ENCODE results near the gene RPRD1A.
"Not testable (repeated sequence)": the region's sequence is repeated elsewhere in the genome, so short reads cannot be mapped to it uniquely, and the experiment has no call there.

RPRD1A gene

GRCh38 chr18:36031903-36032302 lies 35.5 kb downstream of the RPRD1A start:
- no peak for DNase-seq (ENCODE audit: low read depth in 2 of 2)

- DNase-seq (ENCODE audit: low read depth in 2 of 2): no peak
These were observed 36.0 kb downstream of the RPRD1A start for GRCh38 chr18:36031407-36031806.

- no peak for DNase-seq (ENCODE audit: low read depth in 2 of 2)
These were observed 38.5 kb downstream of the RPRD1A start for GRCh38 chr18:36028859-36029258.

- DNase-seq (ENCODE audit: low read depth in 2 of 2): no peak
These were observed 42.3 kb downstream of the RPRD1A start for GRCh38 chr18:36025025-36025424.

GRCh38 chr18:36024241-36024640 lies 43.1 kb downstream of the RPRD1A start:
- not testable (repeated sequence) for DNase-seq (ENCODE audit: low read depth in 2 of 2)

GRCh38 chr18:36023336-36023735 lies 44.0 kb downstream of the RPRD1A start:
- DNase-seq (ENCODE audit: low read depth in 2 of 2): no peak

GRCh38 chr18:36020174-36020711 lies 47.1 kb downstream of the RPRD1A start:
- DNase-seq (ENCODE audit: low read depth in 2 of 2): no peak

GRCh38 chr18:36017232-36017631 lies 50.1 kb downstream of the RPRD1A start:
- DNase-seq (ENCODE audit: low read depth in 2 of 2): no peak

- DNase-seq (ENCODE audit: low read depth in 2 of 2): no peak
These were observed 51.7 kb downstream of the RPRD1A start for GRCh38 chr18:36015629-36016028.

- DNase-seq (ENCODE audit: low read depth in 2 of 2): no peak
These were observed 54.5 kb downstream of the RPRD1A start for GRCh38 chr18:36012891-36013290.

- DNase-seq (ENCODE audit: low read depth in 2 of 2): no peak
These were observed 58.1 kb downstream of the RPRD1A start for GRCh38 chr18:36009214-36009613.

GRCh38 chr18:36006997-36007396 lies 60.4 kb downstream of the RPRD1A start:
- no peak for DNase-seq (ENCODE audit: low read depth in 2 of 2)

GRCh38 chr18:35999925-36000324 lies 67.4 kb downstream of the RPRD1A start:
- no peak for DNase-seq (ENCODE audit: low read depth in 2 of 2)

- no peak for DNase-seq (ENCODE audit: low read depth in 2 of 2)
These were observed 68.4 kb downstream of the RPRD1A start for GRCh38 chr18:35998967-35999366.

- no peak for DNase-seq (ENCODE audit: low read depth in 2 of 2)
These were observed 74.3 kb downstream of the RPRD1A start for GRCh38 chr18:35993013-35993412.

GRCh38 chr18:35991696-35992095 lies 75.7 kb downstream of the RPRD1A start:
- no peak for DNase-seq (ENCODE audit: low read depth in 2 of 2)

- DNase-seq (ENCODE audit: low read depth in 2 of 2): no peak
These were observed 83.5 kb downstream of the RPRD1A start for GRCh38 chr18:35983818-35984217.

- no peak for DNase-seq (ENCODE audit: low read depth in 2 of 2)
These were observed 84.2 kb downstream of the RPRD1A start for GRCh38 chr18:35983147-35983546.

- DNase-seq (ENCODE audit: low read depth in 2 of 2): no peak
These were observed 84.8 kb downstream of the RPRD1A start for GRCh38 chr18:35982409-35983114.

GRCh38 chr18:35979112-35979511 lies 88.2 kb downstream of the RPRD1A start:
- DNase-seq (ENCODE audit: low read depth in 2 of 2): no peak

- no peak for DNase-seq (ENCODE audit: low read depth in 2 of 2)
These were observed 93.2 kb downstream of the RPRD1A start for GRCh38 chr18:35974181-35974580.

GRCh38 chr18:35973650-35974049 lies 93.7 kb downstream of the RPRD1A start:
- DNase-seq (ENCODE audit: low read depth in 2 of 2): no peak

GRCh38 chr18:35972197-35973000 lies 95.0 kb downstream of the RPRD1A start, which contains the start of gene RMP24:
Gene RMP24 (plus strand): TSS chr18:35972679.
- DNase-seq (ENCODE audit: low read depth in 2 of 2): peak; percentile 87

All from stimulated activated CD8-positive, alpha-beta memory T cell treated with anti-CD3 and anti-CD28 coated beads, Interleukin-15, amount 100 ng/mL, for 48 hours (primary cell).